K562 (cell line): ENCODE data around the gene PLEKHA8. TPM values are rescaled to one million over a fixed set of nuclear protein-coding genes. Genes with fewer than 3 reads are reported as not detected.
A peak's percentile ranks its signal among the peaks of the same experiment; 100 is the strongest.

ENCODE experiments used
- CCAR2 ChIP-seq: fragments of 200-400 bp; formaldehyde crosslinking; IDR thresholded peaks from 2 replicates; pipeline ENCODE4 v1.6.1; 2017; ENCODE audit warnings: mild to moderate bottlenecking, low read depth, low read length
- FOSL1 ChIP-seq: fragments of 200-800 bp; sonication (Bioruptor generic); conservative IDR thresholded peaks from 2 replicates; pipeline ENCODE4 v1.6.1; 2016; ENCODE audit warnings: missing genetic modification characterization, missing compliant biosample characterization
- KDM4B ChIP-seq, 2 experiments: fragments of 450-650 bp in 1 of 2; sonication (generic) in 1 of 2; IDR thresholded peaks; 2 replicates each; pipeline ENCODE4 v1.6.1; 2016 to 2017; ENCODE audit warnings: borderline replicate concordance in 2 of 2, antibody characterized with exemption in 1 of 2, low read depth in 1 of 2, mild to moderate bottlenecking in 1 of 2
- KDM5B ChIP-seq: fragments of 200-600 bp; sonication (generic); IDR thresholded peaks from 2 replicates; pipeline ENCODE4 v1.6.1; 2012; ENCODE audit warnings: low read depth, mild to moderate bottlenecking, moderate library complexity, low read length, control low read depth, inconsistent platforms; ENCODE audit not compliant: insufficient replicate concordance
- MIER1 ChIP-seq: fragments of 450-650 bp; IDR thresholded peaks from 2 replicates; pipeline ENCODE4 v1.6.1; 2016; ENCODE audit warnings: antibody characterized with exemption, mild to moderate bottlenecking, low read depth
- NBN ChIP-seq: fragments of 450-650 bp; IDR thresholded peaks from 2 replicates; pipeline ENCODE4 v1.6.1; 2016; ENCODE audit warnings: low read depth, mild to moderate bottlenecking
- PHF8 ChIP-seq: fragments of 200-600 bp; sonication (generic); IDR thresholded peaks from 2 replicates; pipeline ENCODE4 v1.6.1; 2012; ENCODE audit warnings: mixed run types, mild to moderate bottlenecking, inconsistent platforms, low read length, moderate library complexity, borderline replicate concordance
- POU5F1 ChIP-seq: fragments of 150-350 bp; IDR thresholded peaks from 2 replicates; pipeline ENCODE4 v1.6.1; 2014; ENCODE audit warnings: borderline replicate concordance, low read length, low read depth, mild to moderate bottlenecking; ENCODE audit not compliant: partially characterized antibody
- PTTG1 ChIP-seq: fragments of 450-650 bp; IDR thresholded peaks from 2 replicates; pipeline ENCODE4 v1.6.1; 2016; ENCODE audit warnings: low read depth, mild to moderate bottlenecking, missing genetic modification characterization, missing compliant biosample characterization
- ZNF431 ChIP-seq: sonication (generic); formaldehyde crosslinking; IDR thresholded peaks from 2 replicates; pipeline ENCODE4 v1.8.0; 2022; ENCODE audit warnings: mild to moderate bottlenecking, missing genetic modification reagents
- polyA plus RNA-seq, 8 experiments: library from polyadenylated mRNA; depleted of rRNA in 4 of 8; stranded (reverse) in 5 of 8; unstranded in 3 of 8; fragments of >200 nt; fragmentation: Nextera tagmentation in 2 of 8; fragmentation: Illumina TruSeq in 1 of 8; extraction: Ambion mirVana in 2 of 8; extraction: Trizol in 1 of 8; gene quantifications; 2 replicates each; pipeline versions ENCODE4 v1.2.1 to v1.2.3, GENCODE V29; 2011 to 2014; ENCODE audit warnings: inconsistent platforms in 1 of 8, missing spikeins in 1 of 8
- total RNA-seq, 7 experiments: library from RNA; depleted of rRNA in 6 of 7; stranded (reverse); fragments of >200 nt in 6 of 7; fragmentation: Illumina TruSeq in 2 of 7; extraction: Trizol in 2 of 7; gene quantifications; 2 replicates each; pipeline versions ENCODE4 v1.2.1 to v1.2.3, GENCODE V29; 2011 to 2021; ENCODE audit warnings: low replicate concordance in 1 of 7
- TF ChIP-seq, protein P1 (sequence below): IDR thresholded peaks from 2 replicates; pipeline ENCODE4 v1.6.1; 2014; ENCODE audit warnings: antibody characterized with exemption
- TF ChIP-seq, protein P2 (sequence below): fragments of 450-650 bp; formaldehyde crosslinking; conservative IDR thresholded peaks from 2 replicates; pipeline ENCODE4 v1.4.0; 2022; ENCODE audit warnings: mild to moderate bottlenecking, missing genetic modification characterization
- TF ChIP-seq, protein P3 (sequence below): fragments of 450-650 bp; IDR thresholded peaks from one replicate; pipeline ENCODE4 v1.6.1; 2018; ENCODE audit warnings: mild to moderate bottlenecking, moderate library complexity; ENCODE audit not compliant: partially characterized antibody

The PLEKHA8 gene
- total and polyA plus RNA-seq, 9 of the 15 experiments (the other 6 are each of a cell fraction or from before 2014, with no cell fraction given) = 3.2 to 16.3 (median 11.8) TPM

DNA sequence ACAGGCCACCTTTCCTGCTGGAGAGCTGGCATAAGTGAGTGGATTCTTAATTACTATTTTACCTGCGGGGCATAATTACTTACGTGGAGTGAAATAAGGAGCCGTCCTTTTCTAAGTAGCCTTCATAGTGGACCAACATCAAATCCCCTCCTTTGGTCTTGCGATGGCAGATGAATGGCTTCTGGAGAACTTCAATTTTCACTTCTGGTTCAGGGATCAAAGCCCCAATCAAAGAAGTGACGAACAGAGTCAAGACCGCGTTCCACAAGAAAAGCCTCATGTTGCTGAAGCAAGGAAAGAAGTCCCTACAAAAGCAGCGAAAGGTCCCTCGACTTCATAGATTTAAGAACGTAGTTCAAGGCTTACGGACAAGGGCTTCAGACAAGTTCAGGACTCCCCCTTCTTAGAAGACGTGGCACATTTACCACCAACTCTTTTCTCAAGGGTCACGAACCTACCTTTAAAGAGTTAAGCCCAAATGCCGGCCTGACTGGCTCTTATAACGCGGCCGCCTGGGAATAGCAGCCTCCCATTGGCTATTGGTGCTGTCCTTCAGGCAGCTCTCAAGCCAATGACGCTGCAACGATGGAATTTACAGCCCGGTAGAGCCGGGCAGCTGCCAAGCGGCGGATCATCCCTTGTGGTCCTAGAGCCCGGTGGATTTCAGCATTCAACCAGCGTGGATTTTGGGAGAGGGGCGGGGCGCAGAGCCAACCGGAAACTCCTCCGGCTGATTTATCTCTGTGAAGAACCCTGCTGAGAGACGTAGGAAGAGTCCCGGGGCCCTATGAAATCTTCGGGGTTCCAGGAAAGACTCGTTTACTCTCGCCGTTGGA is 1.8 kb upstream of the PLEKHA8 start, which contains the start of gene FKBP14 (continued):
- TF ChIP-seq, protein P1, sequence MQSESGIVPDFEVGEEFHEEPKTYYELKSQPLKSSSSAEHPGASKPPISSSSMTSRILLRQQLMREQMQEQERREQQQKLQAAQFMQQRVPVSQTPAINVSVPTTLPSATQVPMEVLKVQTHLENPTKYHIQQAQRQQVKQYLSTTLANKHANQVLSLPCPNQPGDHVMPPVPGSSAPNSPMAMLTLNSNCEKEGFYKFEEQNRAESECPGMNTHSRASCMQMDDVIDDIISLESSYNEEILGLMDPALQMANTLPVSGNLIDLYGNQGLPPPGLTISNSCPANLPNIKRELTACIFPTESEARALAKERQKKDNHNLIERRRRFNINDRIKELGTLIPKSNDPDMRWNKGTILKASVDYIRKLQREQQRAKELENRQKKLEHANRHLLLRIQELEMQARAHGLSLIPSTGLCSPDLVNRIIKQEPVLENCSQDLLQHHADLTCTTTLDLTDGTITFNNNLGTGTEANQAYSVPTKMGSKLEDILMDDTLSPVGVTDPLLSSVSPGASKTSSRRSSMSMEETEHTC = 0 out of 2 replicates have a peak, but pooled peaks have one; percentile 33
- TF ChIP-seq, protein P2, sequence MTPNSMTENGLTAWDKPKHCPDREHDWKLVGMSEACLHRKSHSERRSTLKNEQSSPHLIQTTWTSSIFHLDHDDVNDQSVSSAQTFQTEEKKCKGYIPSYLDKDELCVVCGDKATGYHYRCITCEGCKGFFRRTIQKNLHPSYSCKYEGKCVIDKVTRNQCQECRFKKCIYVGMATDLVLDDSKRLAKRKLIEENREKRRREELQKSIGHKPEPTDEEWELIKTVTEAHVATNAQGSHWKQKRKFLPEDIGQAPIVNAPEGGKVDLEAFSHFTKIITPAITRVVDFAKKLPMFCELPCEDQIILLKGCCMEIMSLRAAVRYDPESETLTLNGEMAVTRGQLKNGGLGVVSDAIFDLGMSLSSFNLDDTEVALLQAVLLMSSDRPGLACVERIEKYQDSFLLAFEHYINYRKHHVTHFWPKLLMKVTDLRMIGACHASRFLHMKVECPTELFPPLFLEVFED (CRISPR knock-in tag) = no peak
- TF ChIP-seq PHF8 (peak; percentile 70; the same call in 1 of the 2 replicates), FOSL1 (peak; percentile 67), NBN (no peak; the same call in 1 of the 2 replicates), CCAR2 (no peak), KDM5B (peak; percentile 88), ZNF431 (CRISPR knock-in tag) (no peak), MIER1 (no peak), PTTG1 (tag) (no peak), KDM4B (IDR thresholded peaks at IDR 0.05; ENCODE audit: borderline replicate concordance in 2 of 2, low read depth in 1 of 2) (0 out of 4 replicates have a peak, but pooled peaks of 1 of the 2 experiments have one; percentile 73), POU5F1 (no peak)
- TF ChIP-seq, protein P3, sequence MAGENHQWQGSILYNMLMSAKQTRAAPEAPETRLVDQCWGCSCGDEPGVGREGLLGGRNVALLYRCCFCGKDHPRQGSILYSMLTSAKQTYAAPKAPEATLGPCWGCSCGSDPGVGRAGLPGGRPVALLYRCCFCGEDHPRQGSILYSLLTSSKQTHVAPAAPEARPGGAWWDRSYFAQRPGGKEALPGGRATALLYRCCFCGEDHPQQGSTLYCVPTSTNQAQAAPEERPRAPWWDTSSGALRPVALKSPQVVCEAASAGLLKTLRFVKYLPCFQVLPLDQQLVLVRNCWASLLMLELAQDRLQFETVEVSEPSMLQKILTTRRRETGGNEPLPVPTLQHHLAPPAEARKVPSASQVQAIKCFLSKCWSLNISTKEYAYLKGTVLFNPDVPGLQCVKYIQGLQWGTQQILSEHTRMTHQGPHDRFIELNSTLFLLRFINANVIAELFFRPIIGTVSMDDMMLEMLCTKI = no peak
